Fibroblast of skin of scalp (primary cell): ENCODE data around the gene MYRFL.
"Not testable (repeated sequence)": the region's sequence is repeated elsewhere in the genome, so short reads cannot be mapped to it uniquely, and the experiment has no call there.

Experiments
- DNase-seq: peaks from one replicate; pipeline ENCODE4 v3.0.0-alpha.2; 2013

The MYRFL gene

DNA sequence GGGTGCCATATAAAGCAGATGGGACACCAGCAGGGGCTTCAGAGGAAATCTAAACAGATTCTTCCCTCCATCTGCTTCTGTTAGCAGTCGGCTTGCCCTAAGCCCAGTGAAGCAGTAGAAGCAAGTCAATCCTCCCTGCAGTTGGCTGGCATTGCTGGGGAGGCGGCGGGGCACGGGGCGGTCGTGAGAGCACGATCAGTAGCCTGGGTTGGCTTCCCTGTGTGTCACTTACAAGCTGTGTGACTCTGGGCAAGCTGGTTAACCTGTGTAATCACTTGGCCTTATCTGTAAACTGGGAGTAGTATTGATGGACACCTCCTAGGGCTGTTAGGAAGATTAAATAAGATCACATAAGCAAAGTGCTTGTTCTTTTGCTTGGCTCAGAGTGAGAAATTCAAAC, 19.4 kb downstream of the MYRFL start:
- no peak for DNase-seq

DNA sequence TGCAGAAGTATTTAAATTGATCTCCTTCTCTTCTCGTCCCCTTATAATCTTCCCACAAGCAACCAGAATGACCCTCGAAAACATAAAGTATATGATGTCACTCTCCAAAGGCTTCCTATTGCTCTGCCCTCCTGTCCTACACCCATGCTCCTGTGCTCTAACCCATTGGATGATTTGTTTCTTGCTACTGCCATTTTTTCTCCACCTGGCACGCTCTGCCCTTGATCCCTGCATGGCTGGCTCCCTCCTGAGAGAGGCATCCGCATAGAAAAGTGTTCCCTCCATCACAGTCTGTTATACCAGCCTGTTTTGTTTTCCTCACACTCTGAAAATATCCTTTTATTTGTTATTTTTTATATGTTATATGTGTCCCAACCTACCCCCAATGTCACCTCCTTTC, 19.8 kb downstream of the MYRFL start:
- DNase-seq, result no peak

DNA sequence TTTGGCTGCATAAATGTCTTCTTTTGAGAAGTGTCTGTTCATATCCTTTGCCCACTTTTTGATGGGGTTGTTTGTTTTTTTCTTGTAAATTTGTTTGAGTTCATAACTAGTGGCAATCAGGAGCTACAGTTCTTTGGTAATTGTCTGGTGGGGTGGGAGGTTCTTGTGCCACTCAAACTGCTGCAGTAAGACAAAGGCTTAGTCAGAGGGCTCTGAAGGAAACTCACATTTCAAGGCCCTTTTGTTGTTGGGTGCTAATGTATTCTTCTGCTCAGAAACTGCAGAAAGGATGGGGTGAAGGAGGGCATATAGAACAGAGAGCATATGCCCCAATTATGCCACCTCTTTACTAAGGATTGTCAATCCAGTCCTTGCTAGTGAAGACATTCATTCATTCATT, 21.9 kb downstream of the MYRFL start:
- DNase-seq, result no peak

DNA sequence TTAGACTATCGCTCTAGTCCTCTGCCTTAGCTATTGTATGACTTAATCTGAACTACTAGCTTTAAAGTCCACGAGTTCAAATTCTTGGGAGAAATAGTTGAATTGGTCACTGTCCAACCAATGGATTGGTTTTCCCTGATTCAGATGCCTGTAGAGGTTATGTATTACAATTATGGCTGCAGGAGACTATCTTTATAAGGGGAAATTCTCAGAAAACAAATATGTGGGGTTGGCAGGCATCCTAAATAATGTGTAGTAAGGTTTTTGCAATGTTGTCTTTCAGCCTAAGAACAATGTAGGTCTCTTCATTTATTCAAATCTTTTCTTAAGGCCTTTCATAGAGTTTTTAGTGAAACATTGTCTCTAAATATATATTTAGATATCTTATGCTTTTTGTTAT, 26.9 kb downstream of the MYRFL start:
- peak; percentile 70 for DNase-seq

DNA sequence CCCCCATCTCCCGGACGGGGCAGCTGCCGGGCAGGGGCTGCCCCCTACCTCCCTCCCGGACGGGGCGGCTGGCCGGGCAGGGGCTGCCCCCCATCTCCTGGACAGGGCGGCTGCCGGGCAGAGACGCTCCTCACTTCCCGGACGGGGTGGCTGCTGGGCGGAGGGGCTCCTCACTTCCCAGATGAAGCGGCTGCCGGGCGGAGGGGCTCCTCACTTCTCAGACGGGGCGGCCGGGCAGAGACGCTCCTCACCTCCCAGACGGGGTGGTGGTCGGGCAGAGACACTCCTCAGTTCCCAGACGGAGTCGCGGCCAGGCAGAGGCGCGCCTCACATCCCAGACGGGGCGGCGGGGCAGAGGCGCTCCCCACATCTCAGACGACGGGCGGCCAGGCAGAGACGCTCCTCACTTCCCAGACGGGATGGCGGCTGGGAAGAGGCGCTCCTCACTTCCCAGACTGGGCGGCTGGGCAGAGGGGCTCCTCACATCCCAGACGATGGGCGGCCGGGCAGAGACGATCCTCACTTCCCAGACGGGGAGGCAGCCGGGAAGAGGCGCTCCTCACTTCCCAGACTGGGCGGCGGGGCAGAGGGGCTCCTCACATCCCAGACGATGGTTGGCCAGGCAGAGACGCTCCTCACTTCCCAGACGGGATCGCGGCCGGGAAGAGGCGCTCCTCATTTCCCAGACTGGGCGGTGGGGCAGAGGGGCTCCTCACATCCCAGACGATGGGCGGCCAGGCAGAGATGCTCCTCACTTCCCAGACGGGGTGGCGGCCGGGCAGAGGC, 28.3 kb downstream of the MYRFL start:
- not testable (repeated sequence) for DNase-seq

DNA sequence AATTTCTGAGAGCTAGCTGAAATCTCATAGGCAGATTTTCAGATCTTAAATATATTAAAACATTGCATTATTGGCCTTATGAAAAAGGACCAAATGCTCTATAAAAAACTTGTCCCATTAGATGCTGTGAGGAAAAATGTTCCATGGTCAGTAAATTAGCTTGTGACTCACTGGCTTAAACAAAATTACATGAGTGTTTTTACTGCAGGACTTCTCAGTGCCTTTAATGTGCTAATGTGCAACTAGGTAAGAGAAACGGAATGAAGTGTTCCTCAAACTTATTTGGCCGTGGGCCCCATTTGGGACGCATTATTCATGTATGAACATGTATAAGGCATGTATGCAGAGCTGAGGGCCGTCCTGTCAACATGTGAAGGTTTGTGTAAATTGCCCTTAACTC, 41.7 kb downstream of the MYRFL start:
- DNase-seq, result no peak

DNA sequence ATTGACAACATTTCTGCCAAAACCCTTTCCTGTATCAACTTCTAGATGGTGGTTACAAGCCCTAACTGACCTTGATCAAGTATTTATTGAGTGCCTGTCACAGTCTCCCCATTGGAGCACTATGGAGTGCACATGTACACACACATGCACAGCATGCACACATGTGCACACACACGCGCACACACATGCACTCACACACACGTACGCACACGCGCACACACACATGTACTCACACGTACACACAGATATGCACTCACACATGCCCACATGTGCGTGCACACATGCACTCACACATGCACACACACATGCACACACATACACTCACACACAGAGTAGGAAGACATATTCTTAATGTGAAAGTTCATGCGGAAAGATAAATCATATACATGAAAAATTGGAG, 43.7 kb downstream of the MYRFL start:
- no peak for DNase-seq

DNA sequence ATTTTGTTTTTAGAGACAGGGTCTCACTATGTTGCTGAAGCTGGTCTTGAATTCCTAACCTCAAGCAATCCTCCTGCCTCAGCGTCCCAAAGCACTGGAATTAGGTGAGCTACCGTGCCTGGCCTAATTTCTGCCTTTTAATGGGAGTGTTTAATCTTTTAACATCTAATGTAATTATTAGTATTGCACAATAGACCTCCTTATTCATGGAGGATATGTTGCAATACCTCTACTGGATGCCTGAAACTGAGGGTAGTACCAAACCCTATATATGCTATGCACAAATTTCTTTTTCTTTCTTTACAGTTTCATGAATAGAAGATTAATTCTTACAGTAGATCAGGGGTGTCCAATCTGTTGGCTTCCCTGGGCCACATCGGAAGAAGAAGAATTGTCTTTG, 47.8 kb downstream of the MYRFL start:
- DNase-seq, result no peak

DNA sequence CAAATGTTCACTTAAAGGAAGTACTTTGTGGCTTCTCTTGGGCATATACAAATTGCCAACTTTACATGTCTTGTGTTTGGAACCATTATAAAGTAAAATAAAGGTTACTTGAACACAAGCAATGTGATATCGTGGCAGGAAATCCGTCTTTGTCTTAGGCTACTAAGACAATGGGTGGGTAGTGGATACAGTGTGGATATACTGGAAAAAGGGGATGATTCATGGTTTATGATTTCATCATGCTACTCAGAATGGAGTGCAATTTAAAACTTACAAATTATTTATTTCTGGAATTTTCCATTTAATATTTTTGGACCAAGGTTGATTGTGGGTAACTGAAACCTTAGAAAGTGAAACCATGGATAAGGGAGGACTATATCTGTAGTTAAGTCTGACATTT, 48.4 kb downstream of the MYRFL start:
- DNase-seq, result peak; percentile 29

DNA sequence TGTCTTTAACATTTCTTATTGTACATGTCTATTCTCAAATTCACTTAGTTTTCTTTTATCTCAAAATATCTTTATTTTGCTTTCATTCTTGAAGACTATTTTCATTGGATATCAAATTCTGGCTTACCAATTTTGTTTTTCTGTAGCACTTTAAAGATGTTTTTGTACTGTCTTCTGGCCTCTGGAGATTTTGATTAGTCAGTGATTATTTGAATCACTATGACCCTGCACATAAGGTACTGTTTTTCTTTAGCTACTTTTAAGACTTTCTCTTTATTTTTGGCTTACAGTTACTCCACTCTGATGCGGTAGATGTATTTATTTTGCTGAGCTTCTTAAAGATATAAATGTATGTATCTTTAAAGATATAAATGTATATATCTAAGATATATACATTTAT, 49.6 kb downstream of the MYRFL start:
- no peak for DNase-seq

DNA sequence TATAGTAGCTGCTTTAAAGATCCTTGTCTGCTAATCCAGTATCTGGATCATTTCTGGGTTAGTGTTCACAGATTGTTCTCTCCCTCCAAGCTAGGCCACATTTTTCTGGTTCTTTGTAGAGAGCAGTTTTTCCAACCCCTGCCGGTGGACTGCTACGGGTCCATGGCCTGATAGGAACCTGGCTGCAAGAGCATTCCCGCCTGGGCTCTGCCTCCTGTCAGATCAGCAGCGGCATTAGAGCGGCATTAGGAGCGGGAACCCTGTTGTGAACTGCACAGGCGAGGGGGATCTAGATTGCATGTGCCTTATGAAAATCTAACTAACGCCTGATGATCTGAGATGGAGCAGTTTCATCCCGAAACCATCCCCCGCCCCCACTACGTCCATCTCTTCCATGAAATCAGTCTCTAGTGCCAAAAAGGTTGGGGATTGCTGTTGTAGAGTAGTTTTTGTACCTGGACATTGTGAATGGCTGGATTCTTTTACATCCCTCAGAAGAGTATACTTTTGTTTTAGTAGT, 50.4 kb downstream of the MYRFL start:
- DNase-seq, result no peak

DNA sequence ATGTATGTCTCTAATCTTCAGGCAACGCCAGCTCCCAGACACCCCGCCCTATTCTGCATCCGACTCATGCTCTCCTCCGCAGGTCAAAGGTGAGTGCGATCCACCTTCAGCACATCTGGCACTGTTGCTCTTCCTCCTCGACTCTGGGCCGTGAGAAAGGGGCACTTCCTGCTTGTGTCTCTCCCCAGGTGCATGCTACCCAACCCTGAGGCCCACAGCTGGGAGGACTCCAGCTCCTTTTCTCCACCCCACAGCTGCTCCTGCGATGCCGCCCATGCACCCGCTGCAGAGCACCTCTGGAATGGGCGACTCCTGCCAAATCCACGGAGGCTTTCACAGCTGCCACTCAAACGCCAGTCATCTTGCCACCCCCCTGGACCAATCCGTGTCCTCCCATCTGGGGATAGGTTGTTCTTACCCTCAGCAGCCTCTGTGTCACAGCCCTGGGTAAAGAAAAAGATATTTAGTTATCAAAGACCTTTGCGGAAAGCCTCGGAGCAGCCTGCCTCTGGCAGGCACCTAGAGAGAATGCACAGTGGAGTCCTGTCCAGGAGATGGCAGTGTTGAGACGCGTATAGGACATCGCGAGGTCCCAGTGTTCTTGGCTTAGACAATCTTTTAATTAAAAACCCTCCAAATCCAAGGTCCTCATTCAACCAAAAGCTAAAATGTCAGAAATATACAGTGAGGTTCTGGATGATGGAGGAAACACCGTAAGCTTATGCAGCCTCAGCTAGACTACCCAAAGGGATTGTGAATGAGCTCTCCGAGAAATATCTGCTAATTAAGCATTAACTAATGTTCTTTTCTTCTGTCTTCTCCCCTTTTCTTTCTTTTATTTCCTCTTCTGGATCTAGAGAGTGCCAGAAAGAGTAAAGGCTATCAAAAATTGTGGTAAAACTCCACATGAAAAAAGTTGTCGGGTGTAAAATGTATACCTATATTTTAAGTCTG, 54.3 kb downstream of the MYRFL start:
- DNase-seq, result peak; percentile 76

DNA sequence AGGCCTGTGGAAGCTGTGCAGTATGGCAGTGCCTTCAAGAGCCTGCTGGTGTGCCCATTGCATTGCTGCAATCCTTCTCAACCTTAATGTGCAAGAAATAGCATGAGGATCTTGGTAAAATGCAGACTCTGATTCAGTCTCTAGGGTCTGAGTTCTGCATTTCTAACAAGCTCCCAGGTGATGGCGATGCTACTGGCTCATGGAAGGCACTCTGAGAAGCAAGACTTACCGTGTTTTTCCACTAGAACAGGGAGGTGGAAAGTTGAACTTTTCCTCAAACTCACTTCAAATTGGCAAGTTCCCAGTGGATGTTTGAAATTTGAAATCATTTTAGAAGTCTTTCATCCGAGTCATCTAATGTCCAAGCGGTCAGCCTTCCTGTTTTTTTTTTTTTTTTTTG, 55.5 kb downstream of the MYRFL start:
- DNase-seq, result peak; percentile 40

DNA sequence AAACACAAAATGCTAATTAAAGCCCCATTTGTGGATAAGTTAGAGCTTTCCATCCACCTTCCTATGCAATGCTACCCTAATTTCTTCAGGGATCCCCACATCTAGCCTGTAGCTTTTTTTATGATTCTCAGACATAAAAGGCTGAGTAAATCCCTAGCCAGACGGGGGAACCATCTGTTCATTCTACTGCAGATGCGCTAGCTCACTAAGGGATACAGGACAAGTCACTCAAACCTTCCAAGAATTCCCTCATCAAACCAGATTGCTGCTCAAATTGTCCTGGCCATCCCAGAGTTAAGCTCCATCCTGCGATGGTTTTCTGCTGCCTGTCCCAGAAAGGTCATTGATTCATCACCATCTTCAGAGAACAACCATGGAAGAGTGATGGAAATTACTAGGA, 56.7 kb downstream of the MYRFL start:
- DNase-seq, result no peak

DNA sequence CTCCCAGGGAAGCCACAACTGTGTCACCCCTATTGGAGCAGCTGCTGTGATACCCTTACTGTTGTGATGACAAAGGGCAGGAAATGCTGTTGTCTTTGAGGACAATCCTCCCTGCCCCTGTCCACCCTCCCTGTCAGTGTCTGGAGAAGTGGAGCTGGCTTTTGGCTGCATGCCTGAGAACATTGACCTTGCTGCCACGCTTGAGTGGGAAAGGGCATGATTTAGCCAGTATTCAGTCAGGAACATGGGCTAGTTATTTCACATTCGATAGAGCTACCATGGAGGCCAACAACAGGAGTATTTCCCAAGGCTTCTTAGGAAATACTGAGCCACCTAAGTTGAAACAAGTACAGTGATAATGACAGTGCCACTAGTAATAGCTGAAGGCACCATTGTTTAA, 59.4 kb downstream of the MYRFL start:
- DNase-seq, result no peak

DNA sequence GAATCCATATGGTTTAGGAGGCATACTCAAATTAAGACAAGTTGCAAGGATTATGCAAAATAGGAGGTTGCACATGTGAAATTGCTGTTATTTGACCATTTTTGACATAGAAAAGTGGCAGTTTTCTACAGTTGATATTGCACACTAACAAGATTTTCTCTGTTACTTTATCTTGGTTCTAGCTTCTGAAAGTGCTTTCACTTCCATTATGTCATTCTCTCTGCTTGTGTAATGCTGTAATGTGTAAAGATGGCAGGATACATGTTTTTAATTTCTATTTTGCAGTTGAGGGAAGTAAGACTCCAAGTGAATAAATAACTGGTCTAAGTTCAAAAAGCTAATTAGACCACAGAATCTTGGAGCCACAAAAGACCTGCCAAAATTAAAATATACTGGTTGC, 60.6 kb downstream of the MYRFL start:
- DNase-seq, result no peak

DNA sequence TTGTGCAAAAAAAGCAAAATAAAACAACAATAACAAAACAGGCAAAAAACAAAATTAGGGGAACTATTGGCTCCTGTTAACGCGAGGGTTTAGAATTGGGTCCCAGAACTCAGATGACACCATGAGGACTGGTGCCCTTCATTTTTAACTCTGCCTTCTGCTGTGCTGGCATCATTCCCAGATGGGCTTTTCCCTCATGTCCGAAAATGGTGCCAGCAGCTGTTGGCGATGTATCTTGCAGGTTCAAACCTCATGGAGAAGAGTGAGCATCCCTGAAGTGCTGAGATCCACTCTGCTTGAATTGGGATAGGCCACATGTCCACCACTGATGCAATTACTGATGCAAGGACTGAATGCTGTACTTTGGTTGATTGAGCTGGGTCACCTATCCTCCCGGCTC, 61.1 kb downstream of the MYRFL start:
- DNase-seq, result no peak

DNA sequence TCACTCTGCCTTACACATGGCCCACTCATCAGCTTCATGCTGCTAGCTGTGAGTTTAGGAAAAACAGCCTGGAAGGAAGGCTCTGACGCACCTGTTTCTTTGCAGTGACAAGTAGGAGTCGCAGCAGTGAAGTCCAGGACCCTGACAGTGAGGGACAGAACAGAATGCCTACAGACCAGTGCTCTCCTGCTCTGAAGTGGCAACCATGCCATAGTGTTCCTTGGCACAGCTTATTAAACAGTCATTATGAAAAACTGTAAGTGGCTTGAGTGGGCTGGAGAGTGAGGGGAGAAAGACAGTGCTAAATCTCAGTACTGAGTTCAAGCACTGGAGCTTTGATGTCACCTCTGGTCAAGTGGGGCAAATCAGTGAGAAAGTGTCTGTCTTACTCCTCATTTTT, 61.7 kb downstream of the MYRFL start:
- no peak for DNase-seq

DNA sequence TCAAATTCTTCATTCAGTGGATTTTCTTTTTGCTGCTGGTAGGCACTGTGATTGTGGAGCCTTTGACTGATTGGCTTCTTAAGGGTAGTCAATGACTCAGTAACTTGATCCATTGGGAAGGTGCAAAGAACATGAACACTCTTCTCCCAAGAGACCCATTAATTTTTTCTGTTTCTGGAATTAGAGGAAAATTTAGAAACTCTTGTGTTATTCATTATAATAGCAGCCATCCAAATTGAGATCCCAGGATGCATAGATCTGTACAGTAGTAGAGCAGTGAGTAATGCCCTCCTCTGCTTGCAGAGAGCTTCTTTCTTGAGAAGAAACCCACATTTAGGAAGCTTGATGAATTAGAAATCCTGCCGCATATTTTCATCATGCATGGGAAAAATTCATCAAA, 63.9 kb downstream of the MYRFL start:
- DNase-seq, result peak; percentile 54

DNA sequence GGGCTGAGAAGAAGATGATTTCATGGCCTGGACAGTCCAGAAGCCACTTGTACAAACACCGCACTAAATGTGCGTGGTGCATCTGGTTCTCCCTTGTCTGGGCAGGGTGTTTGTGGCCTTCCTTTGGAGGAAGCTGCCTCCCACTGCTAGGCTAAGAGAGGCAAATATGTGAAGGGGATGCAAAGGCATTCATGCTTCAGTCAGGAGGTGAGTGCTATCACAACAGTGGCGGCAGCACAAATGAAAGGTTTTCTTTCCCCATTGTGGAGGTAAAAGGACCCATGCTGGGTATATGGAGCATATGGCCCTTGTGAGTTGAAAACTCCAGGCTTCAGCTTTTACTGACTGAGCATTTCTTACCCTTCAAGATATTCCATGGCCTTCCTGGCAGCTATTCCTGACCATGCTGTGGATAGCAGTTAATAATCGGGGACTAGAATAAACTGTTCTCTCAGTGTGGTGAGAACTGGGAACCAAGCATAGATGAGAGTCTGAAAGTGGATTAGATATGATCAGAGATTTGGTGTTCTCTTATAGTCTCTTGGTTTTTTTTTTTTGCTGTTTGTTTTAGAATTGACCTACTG, 69.9 kb downstream of the MYRFL start:
- DNase-seq, result no peak

DNA sequence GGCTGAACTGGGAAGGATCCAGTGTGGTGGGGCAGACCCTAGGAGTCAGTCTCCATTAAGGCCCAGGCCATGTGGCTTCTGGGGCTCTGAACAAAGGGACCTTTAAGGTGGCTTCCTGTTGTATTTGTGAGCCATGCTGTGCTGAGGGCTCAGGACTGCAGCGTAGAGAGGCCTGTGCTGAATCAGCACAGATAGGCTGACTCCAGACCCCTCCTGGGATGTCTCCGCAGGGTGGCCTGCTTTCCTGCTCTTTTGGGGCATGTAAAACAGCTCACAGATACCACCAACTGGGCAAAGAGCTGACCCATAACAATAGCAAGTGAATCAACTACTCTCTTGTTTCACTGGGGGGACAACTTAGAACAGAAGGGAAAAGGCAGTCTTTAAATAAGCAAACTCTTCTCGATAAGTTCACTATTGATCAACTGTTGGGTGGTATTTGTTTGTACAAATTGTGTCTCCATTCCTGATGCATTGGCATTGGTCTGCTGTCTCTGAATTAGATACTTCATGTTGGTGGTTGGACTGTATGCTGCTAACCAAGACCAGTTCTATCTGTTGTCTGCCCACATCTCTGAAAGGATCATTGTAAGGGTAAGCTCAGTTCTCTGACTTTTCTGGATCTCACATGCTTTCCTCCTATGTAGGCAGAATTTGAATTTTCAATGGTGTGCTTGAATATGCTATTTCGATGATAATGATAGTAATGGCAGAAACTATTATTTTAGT, 71.8 kb downstream of the MYRFL start:
- DNase-seq, result no peak

DNA sequence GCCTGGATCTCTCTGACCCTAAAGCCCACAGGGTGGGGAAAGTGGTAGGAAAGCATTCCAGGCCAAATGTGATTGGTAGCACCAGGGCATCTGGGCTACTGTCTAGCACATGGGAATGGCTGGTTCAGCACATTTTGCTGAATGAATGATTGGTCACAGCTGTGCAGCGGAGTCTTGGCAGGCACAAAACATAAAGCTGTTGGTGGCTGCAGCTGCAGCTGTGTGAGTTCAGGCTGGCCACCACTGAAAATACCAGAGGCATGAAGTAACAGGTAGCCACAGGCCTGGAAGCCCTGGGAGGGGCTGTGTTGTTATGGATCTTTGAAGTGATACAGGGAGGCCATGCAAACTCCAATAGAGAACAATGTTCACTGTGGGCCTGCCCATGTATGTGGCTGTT, 72.7 kb downstream of the MYRFL start:
- peak; percentile 93 for DNase-seq

DNA sequence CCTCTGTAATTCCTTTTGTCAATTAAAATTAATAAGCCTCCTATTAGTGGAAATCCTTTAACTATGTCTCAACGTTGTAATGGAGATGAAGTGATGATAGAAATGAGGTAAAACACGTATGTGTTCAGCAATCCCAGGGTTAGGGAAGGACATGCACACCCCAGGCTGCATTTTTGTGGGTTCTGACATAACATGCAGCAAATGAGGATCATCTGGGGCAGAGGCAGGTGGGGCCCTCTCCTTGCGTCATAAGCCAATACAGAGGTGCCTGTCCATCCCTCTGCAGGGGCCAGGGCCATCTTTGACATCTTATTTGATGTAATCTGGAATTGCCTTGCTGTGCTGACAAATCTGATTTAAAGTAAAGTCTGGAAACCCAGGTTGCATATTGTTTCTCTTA, 73.2 kb downstream of the MYRFL start:
- DNase-seq, result peak; percentile 74
